Activated naive CD4-positive, alpha-beta T cell treated with anti-CD3 and anti-CD28 coated beads, Interleukin-2, amount 50 U/mL, for 16 hours (primary cell): ENCODE data around the gene ZNF160.
A peak's percentile ranks its signal among the peaks of the same experiment; 100 is the strongest.
"Not testable (repeated sequence)": the region's sequence is repeated elsewhere in the genome, so short reads cannot be mapped to it uniquely, and the experiment has no call there.

Experiments used
- DNase-seq: peaks from one replicate; pipeline ENCODE4 v3.0.0-alpha.2; 2020

ZNF160 gene

GRCh38 chr19:53103234-53104203, at the start of gene ZNF160:
TSS of gene ZNF160 (minus strand) at chr19:53103422. CDS start at chr19:53086276, 17,146 bp downstream.
- DNase-seq = peak; percentile 99

- DNase-seq = no peak
Observed at GRCh38 chr19:53147645-53148044, 44.4 kb upstream of the ZNF160 start.

- DNase-seq = no peak
Observed at GRCh38 chr19:53140351-53140750, 37.1 kb upstream of the ZNF160 start.

DNA sequence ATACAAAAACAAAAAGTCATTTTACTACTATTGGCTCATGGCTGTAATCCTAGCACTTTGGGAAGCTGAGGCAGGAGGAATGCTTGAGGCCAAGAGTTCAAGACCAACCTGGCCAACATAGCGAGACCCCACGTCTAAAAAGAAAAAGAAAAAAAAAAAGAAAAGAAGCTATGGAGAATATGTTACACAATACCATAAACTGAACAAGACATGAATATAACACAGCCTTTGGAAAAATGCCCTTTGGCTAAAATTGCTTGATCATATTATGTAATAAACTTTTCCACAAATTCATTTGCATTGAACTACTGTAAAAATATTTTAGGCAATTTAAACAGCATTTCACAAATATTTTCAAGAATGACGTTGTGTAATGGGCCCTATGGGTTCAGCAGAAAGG, 33.2 kb upstream of the ZNF160 start:
- no peak for DNase-seq

- DNase-seq = peak; percentile 28
Observed at GRCh38 chr19:53132141-53132991, 29.1 kb upstream of the ZNF160 start, which contains the start of gene ZNF415. TSS of gene ZNF415 (minus strand) at chr19:53132910. CDS start at chr19:53122676, 10,234 bp downstream.

DNA sequence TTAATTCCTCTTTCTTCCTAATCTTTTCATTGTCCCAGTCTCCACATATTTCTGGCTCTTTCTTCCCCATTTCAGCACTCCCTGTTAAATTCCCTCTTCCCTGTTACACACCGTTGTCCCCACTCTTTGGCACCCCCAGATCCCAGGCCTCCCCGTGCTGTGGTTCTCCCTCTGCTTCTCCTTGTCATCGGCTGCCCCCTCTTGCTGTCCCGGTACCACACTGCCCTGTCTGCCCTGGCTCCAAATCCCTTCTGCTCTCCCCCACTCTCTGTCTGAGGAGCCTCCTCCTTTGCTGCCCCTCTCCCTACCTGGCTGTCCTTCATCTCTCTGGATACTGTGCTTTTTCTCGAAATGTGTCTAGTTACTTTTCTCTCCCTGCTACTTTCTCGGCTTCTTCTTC, 28.5 kb upstream of the ZNF160 start:
- no peak for DNase-seq

GRCh38 chr19:53131085-53131590, 27.9 kb upstream of the ZNF160 start:
- no peak for DNase-seq

- no peak for DNase-seq
Observed at GRCh38 chr19:53130506-53130905, 27.3 kb upstream of the ZNF160 start.

DNA sequence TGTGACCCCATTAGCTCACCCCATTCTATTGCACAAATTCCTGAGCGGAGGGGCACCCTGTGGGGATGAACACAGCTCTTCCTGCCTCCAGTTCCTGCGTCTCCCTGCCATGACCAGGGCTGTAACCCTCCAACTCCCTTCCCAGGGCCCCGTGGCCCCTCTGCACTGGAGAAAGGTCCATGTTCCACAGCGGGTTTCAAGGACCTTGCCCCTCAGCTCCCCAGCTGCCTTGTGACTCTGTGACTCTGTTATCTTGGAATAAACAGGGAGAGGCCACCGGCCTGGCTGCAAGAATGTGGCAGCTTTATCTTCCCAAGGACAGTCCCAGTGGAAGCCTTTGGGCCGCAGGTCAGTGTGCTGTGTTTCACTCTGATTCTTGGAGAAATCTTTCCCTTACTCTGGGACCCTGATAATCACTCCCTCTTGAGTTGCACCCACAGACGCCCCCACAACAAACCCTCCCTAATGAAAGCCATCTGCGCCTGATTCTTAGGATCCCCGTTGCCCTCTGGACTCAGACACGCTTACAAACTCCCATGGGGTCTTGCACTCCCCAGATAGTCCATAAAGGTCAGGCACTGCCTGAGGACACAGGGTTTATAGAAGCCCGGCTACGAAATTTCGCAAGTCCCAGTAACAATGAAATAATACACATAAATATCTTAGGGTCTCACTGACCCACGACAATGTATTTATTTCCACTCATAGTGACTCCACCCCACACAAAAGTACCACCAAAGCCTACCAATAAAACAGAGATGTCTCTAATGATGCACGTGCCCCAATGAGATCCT, 23.7 kb upstream of the ZNF160 start:
- DNase-seq = not testable (repeated sequence)

GRCh38 chr19:53123400-53123799, 20.2 kb upstream of the ZNF160 start:
- DNase-seq = no peak

- DNase-seq = no peak
Observed at GRCh38 chr19:53112286-53112685, 9.1 kb upstream of the ZNF160 start.

DNA sequence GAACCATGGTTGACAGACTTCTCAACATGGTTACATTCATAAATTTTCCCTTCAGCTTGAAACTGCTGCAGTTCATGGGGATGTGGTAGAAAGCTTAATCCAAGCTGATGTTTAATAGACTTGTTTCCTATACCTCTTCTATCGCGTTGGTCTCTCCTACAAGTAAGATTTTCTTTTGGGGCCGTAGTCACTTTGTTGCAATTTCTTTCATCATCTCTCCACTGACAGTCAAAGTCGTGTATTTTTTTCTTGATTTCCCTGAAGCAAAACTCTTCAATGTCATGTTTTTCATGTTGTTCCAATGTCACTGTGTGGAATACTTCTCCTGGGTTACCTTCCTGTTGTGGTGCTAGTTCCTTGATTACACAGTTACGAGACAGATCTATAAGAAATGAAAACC, 6.3 kb upstream of the ZNF160 start:
- DNase-seq = no peak

DNA sequence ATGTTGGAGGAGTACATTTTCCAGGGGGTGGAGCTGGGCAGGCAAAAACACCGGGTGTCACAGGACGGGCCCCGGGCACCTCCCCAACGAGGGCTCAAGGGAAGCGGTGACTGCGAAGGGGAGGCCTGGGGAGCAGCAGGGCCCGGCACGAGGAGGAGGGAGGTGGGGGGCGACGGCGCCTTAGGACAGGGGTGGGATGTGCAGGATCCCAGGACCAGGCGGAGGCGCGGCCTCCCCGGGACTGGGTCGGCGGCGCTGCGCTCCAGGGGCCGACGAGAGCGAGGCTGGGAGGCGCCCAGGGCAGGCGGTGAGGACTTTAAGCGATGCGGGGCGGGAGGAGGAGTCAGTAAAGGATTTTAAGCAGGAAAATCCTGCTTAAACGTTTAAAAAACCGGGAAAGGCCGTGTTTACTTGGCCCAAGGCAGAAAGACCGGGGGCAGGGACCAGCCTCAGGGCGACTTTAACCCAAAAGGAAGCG, 427 bp downstream of the ZNF160 start:
- DNase-seq = peak; percentile 41

DNA sequence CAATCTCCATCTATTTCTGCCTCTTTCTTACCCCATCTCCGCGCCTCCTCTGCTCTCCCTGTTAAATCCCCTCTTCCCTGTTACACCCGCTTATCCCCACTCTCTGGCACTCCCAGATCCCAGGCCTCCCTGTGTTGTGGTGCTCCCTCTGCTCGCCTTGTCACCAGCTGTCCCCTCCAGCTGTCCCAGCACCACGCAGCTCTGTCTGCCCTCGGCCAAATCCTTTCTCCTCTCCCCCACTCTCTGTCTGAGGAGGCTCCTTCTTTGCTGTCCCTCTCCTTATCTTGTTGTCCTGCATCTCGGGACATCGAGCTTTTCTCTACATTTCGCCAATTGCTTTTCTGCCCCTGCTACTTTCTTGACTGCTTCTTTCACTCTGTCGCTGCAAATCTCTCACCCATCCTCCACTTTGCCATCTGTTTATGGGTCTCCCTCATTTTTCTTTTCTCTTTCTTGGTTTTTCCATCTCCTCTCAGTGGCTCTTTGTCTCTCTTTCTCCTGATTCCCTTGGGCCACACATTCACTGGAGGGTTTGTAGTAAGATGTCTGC, 941 bp downstream of the ZNF160 start:
- DNase-seq = no peak

DNA sequence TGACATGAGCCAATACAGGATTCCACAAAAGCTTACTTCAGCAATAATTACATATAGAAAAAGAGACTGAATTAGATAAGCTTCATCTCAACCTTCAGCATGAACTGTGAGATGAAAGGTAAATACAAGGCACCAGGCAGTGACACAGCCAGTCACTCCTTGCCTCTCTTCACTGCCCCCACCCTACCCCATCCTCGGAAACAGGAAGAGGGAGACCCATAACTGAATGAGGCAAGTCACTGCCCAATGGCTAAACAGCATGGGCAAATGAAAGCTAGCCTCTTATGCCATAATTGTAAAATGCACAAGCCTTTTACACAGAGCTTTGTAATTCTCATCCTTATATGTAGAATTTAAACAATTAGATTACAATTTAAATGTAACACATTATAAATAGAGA, 1.7 kb downstream of the ZNF160 start:
- DNase-seq = no peak

- DNase-seq = not testable (repeated sequence)
Observed at GRCh38 chr19:53098570-53098969, 4.7 kb downstream of the ZNF160 start.

GRCh38 chr19:53096982-53097690, 6.1 kb downstream of the ZNF160 start:
- DNase-seq = not testable (repeated sequence)

DNA sequence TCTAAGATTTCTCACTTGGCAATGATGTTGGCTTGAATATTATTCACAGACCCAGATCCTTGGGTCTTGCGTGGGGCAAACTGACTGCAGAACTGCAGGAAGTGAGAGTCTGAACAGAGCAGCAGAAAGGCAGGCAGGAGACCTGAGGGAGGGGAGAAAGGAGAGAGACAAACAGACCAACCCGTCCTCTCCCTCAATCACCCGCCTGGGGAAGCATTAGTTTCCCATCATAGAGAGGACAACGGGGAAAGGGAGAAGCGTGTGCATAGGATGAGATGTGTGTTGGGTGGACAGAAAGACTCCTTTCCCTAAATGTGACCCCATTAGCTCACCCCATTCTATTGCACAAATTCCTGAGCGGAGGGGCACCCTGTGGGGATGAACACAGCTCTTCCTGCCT, 6.6 kb downstream of the ZNF160 start:
- not testable (repeated sequence) for DNase-seq

- DNase-seq = no peak
Observed at GRCh38 chr19:53094754-53095575, 8.3 kb downstream of the ZNF160 start.

GRCh38 chr19:53092723-53093122, 10.5 kb downstream of the ZNF160 start:
- no peak for DNase-seq
